Stimulated activated CD4-positive, alpha-beta T cell treated with anti-CD3 and anti-CD28 coated beads, Interleukin-2, amount 100 ng/mL, for 48 hours (primary cell): Measurements from ENCODE around the gene EPS8L1.
"Not testable (repeated sequence)": the region's sequence is repeated elsewhere in the genome, so short reads cannot be mapped to it uniquely, and the experiment has no call there.

Source experiments
- DNase-seq, 2 donors: peaks; one replicate each; pipeline ENCODE4 v3.0.0-alpha.2; 2020

Gene EPS8L1

GRCh38 chr19:55053735-55054134 lies 21.9 kb upstream of the EPS8L1 start:
- DNase-seq = no peak

GRCh38 chr19:55056827-55057226 lies 18.8 kb upstream of the EPS8L1 start:
- DNase-seq = no peak

- no peak for DNase-seq
Measured at GRCh38 chr19:55058781-55059610, 16.7 kb upstream of the EPS8L1 start.

GRCh38 chr19:55060287-55060686 lies 15.4 kb upstream of the EPS8L1 start:
- not testable (repeated sequence) for DNase-seq

GRCh38 chr19:55062735-55063491 lies 12.8 kb upstream of the EPS8L1 start, which contains the start of gene RDH13:
Gene RDH13, minus strand, starts transcription at chr19:55063148. Its CDS starts 116 bp downstream, at chr19:55063032.
- DNase-seq = peak; percentile 99 to 100

GRCh38 chr19:55063492-55063843 lies 12.2 kb upstream of the EPS8L1 start:
- DNase-seq = no peak

GRCh38 chr19:55065516-55065915 lies 10.2 kb upstream of the EPS8L1 start:
- not testable (repeated sequence) for DNase-seq

GRCh38 chr19:55066107-55066709 lies 9.5 kb upstream of the EPS8L1 start:
- no peak for DNase-seq

GRCh38 chr19:55067869-55068268 lies 7.8 kb upstream of the EPS8L1 start:
- DNase-seq = no peak

- DNase-seq = no peak
Measured at GRCh38 chr19:55068950-55069864, 6.5 kb upstream of the EPS8L1 start.

GRCh38 chr19:55069865-55070197 lies 5.8 kb upstream of the EPS8L1 start:
- no peak for DNase-seq

- DNase-seq = no peak
Measured at GRCh38 chr19:55070466-55071128, 5.1 kb upstream of the EPS8L1 start.

- DNase-seq = no peak
Measured at GRCh38 chr19:55071129-55071502, 4.6 kb upstream of the EPS8L1 start.

GRCh38 chr19:55071913-55072312 lies 3.8 kb upstream of the EPS8L1 start:
- no peak for DNase-seq

GRCh38 chr19:55076321-55076720 lies 652 bp downstream of the EPS8L1 start:
- DNase-seq = no peak

- no peak for DNase-seq
Measured at GRCh38 chr19:55077106-55077505, 1.4 kb downstream of the EPS8L1 start.

- no peak for DNase-seq
Measured at GRCh38 chr19:55078996-55079395, 3.3 kb downstream of the EPS8L1 start.

- DNase-seq = no peak
Measured at GRCh38 chr19:55079400-55080038, 3.9 kb downstream of the EPS8L1 start.

- peak; percentile 57 to 73 for DNase-seq
Measured at GRCh38 chr19:55080121-55080967, 4.7 kb downstream of the EPS8L1 start.

- DNase-seq = peak; percentile 81 to 90
Measured at GRCh38 chr19:55080968-55081769, 5.5 kb downstream of the EPS8L1 start.
